GM12891 (cell line): Measurements from ENCODE around the gene IL18.

ENCODE experiments used
- PAX5 ChIP-seq: IDR thresholded peaks from 2 replicates; pipeline ENCODE4 v1.6.1; 2011; ENCODE audit warnings: low read length, moderate library complexity, mild to moderate bottlenecking; ENCODE audit not compliant: insufficient read depth, severe bottlenecking
- POLR2A ChIP-seq: IDR thresholded peaks from 2 replicates; pipeline ENCODE4 v1.6.1; 2011; ENCODE audit warnings: low read depth, low read length, control low read depth
- POLR2AphosphoS5 ChIP-seq: IDR thresholded peaks from 2 replicates; pipeline ENCODE4 v1.6.1; 2011; ENCODE audit warnings: low read depth, low read length, control low read depth
- POU2F2 ChIP-seq: IDR thresholded peaks from 2 replicates; pipeline ENCODE4 v1.6.1; 2011; ENCODE audit warnings: low read depth, mild to moderate bottlenecking, control low read depth, low read length, moderate library complexity
- SPI1 ChIP-seq: IDR thresholded peaks from 2 replicates; pipeline ENCODE4 v1.6.1; 2011; ENCODE audit warnings: low read depth, low read length, control low read depth
- TAF1 ChIP-seq: IDR thresholded peaks from 2 replicates; pipeline ENCODE4 v1.6.1; 2011; ENCODE audit warnings: low read depth, low read length, control low read depth

DNA sequence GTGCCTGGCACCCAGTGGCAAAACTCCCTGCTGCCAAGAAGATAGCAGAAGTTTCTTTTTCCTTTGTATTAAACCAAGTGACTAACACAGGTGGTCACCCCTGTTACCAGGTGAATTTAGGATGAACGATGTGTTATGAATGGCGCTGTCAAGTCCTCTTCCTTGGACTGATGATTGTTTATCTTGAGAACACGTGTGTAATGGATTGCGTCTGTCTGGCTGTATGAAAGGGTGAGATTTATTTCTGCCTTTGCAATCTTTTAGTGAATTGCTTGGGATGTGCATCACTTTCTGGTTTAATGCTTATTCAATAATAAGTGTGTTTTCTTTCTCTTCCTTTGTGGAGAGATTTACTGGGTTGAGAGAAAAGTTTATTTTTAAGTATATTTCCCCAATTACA is 40.8 kb downstream of the IL18 start:
- no peak for TF ChIP-seq TAF1
- TF ChIP-seq POLR2AphosphoS5, result no peak
- TF ChIP-seq POLR2A, result no peak
- TF ChIP-seq SPI1, result no peak
- TF ChIP-seq POU2F2, result no peak
- TF ChIP-seq PAX5, result no peak
